Measurements from ENCODE around the gene EIF4H. TPM values are rescaled to one million over a fixed set of nuclear protein-coding genes. Genes with fewer than 3 reads are reported as not detected.

Gene EIF4H
- total RNA-seq, 2 donors from 2014 or later = 163 to 219 TPM

GRCh38 chr7:74246497-74246896 lies 72.3 kb downstream of the EIF4H start:
- DNase-seq = no peak
- intact Hi-C loops (cut with DNase I) = no loop called here
- ATAC-seq = no peak

Small RNA genes within 50 kb of the gene (microRNA-seq; reads per million reads assigned to microRNA genes)
- 358 to 483 reads per million in 2 donors for gene MIR590

Other genes with a start within 250 kb of the EIF4H start
- gene ELN, start 146.2 kb upstream of the EIF4H start, total RNA-seq = 100 to 1,000 TPM in 1 of 2 donors, 10 to 100 TPM in 1; 91.7 to 166 TPM
- 10 to 100 TPM; 11.4 to 11.6 TPM for gene LIMK1, start 90.6 kb upstream of the EIF4H start, total RNA-seq
- gene LAT2, start 35.6 kb downstream of the EIF4H start, total RNA-seq = 1 to 10 TPM; 4.2 to 5.6 TPM
- gene RFC2, start 80.0 kb downstream of the EIF4H start, total RNA-seq = 10 to 100 TPM; 13.8 to 14.3 TPM
- gene CLIP2, start 115.1 kb downstream of the EIF4H start, total RNA-seq = 10 to 100 TPM in 1 of 2 donors, 1 to 10 TPM in 1; 9.7 to 10.6 TPM